SU-DHL-6 (cell line): ENCODE data around the gene ALK.

Source experiments
- H2AFZ ChIP-seq: fragments of 200-600 bp; sonication (generic); 2 replicates; pipeline ENCODE4 v1.6.1; 2014; ENCODE audit warnings: low read depth, mild to moderate bottlenecking, moderate library complexity, mixed read lengths, antibody characterized with exemption, low read length; ENCODE audit not compliant: severe bottlenecking
- H3F3A ChIP-seq: fragments of 200-600 bp; shearing (Covaris generic); 2 replicates; pipeline ENCODE4 v1.6.0; 2016; ENCODE audit warnings: antibody characterized with exemption, mild to moderate bottlenecking; ENCODE audit not compliant: insufficient read depth
- H3K27ac ChIP-seq: fragments of 200-600 bp; sonication (generic); 2 replicates; pipeline ENCODE4 v1.5.1; 2016; ENCODE audit warnings: low read depth, mild to moderate bottlenecking, low read length, moderate library complexity, mixed read lengths
- H3K27me3 ChIP-seq: fragments of 200-600 bp; sonication (generic), shearing (Covaris generic); 2 replicates; pipeline ENCODE4 v1.6.0; 2014; ENCODE audit warnings: mild to moderate bottlenecking, low read length
- H3K36me3 ChIP-seq: fragments of 200-600 bp; sonication (generic); 2 replicates; pipeline ENCODE4 v1.6.1; 2014; ENCODE audit warnings: mild to moderate bottlenecking, low read length, mixed read lengths
- H3K4me2 ChIP-seq: fragments of 300-600, 200-600 bp; shearing (Covaris generic), sonication (generic); 2 replicates; pipeline ENCODE4 v1.6.0; 2014; ENCODE audit warnings: low read length, low read depth, mild to moderate bottlenecking; ENCODE audit not compliant: poor library complexity, severe bottlenecking
- H3K4me3 ChIP-seq: fragments of 200-600 bp; sonication (generic); 2 replicates; pipeline ENCODE4 v1.5.1; 2014; ENCODE audit warnings: antibody characterized with exemption, low read length, mild to moderate bottlenecking, mixed read lengths; ENCODE audit not compliant: insufficient read depth, poor library complexity, severe bottlenecking
- H3K79me2 ChIP-seq: fragments of 200-600 bp; sonication (generic); 2 replicates; pipeline ENCODE4 v1.6.1; 2014; ENCODE audit warnings: mild to moderate bottlenecking, low read length, moderate library complexity; ENCODE audit not compliant: insufficient read depth
- H3K9ac ChIP-seq: fragments of 200-600 bp; sonication (generic); 2 replicates; pipeline ENCODE4 v1.7.0; 2014; ENCODE audit warnings: mild to moderate bottlenecking, low read length
- H3K9me2 ChIP-seq: fragments of 200-600 bp; sonication (generic); replicated peaks from 2 replicates; pipeline ENCODE4 v1.6.1; 2014; ENCODE audit warnings: low read length; ENCODE audit not compliant: insufficient read depth
- H3K9me3 ChIP-seq: fragments of 200-600 bp; sonication (generic); 2 replicates; pipeline ENCODE4 v1.6.1; 2014; ENCODE audit warnings: low read length, mixed read lengths; ENCODE audit not compliant: insufficient read depth
- H4K20me1 ChIP-seq: fragments of 200-600 bp; sonication (generic); 2 replicates; pipeline ENCODE4 v1.6.1; 2014; ENCODE audit warnings: low read depth, mild to moderate bottlenecking, antibody characterized with exemption, low read length, moderate library complexity, mixed read lengths
- CTCF ChIP-seq: fragments of 200-600 bp; sonication (generic); IDR thresholded peaks from one replicate; pipeline ENCODE4 v1.5.1; 2017; ENCODE audit warnings: antibody characterized with exemption, mild to moderate bottlenecking, low read length, moderate library complexity; ENCODE audit not compliant: insufficient read depth, poor library complexity, severe bottlenecking
- EZH2phosphoT487 ChIP-seq: fragments of 200-600 bp; sonication (generic), shearing (Covaris generic); conservative IDR thresholded peaks from 2 replicates; pipeline ENCODE4 v1.6.1; 2018; ENCODE audit warnings: mild to moderate bottlenecking, antibody characterized with exemption, low read length, moderate library complexity, mixed read lengths

Gene ALK

GRCh38 chr2:29353403-29353991 is 567.9 kb downstream of the ALK start:
- Histone ChIP-seq H3K4me3 (no peak overlapping the region), H3K9ac (no peak overlapping the region), H3K9me2 (no peaks in the 10 kb centered on the region), H3K27me3 (no peaks in the 10 kb centered on the region), H3K27ac (no peak overlapping the region), H3K79me2 (no peaks in the 10 kb centered on the region), H3K4me2 (no peak overlapping the region), H3K9me3 (no peaks in the 10 kb centered on the region), H3F3A (no peaks in the 10 kb centered on the region), H4K20me1 (no peaks in the 10 kb centered on the region), H2AFZ (no peak overlapping the region), H3K36me3 (no peaks in the 10 kb centered on the region)
- TF ChIP-seq EZH2phosphoT487 (no peak), CTCF (no peak)

GRCh38 chr2:29351916-29352591 is 569.3 kb downstream of the ALK start:
- H3K4me3 ChIP-seq = no peak overlapping the region
- H3K9me3 ChIP-seq = no peaks in the 10 kb centered on the region
- H3K9ac ChIP-seq = no peak overlapping the region
- no peaks in the 10 kb centered on the region for H3K9me2 ChIP-seq
- no peak overlapping the region for H3K4me2 ChIP-seq
- TF ChIP-seq CTCF = no peak
- TF ChIP-seq EZH2phosphoT487 = no peak
- H3K36me3 ChIP-seq = no peaks in the 10 kb centered on the region
- H4K20me1 ChIP-seq = no peaks in the 10 kb centered on the region
- no peak overlapping the region for H3K27ac ChIP-seq
- H3K27me3 ChIP-seq = no peaks in the 10 kb centered on the region
- no peaks in the 10 kb centered on the region for H3K79me2 ChIP-seq
- no peaks in the 10 kb centered on the region for H3F3A ChIP-seq
- H2AFZ ChIP-seq = no peak overlapping the region

GRCh38 chr2:29351248-29351647 is 570.1 kb downstream of the ALK start:
- Histone ChIP-seq H3K9me2 (no peaks in the 10 kb centered on the region), H3K9me3 (no peaks in the 10 kb centered on the region), H3K4me2 (no peak overlapping the region), H3K79me2 (no peaks in the 10 kb centered on the region), H2AFZ (no peak overlapping the region), H3K36me3 (no peaks in the 10 kb centered on the region), H3K4me3 (no peak overlapping the region), H3F3A (no peaks in the 10 kb centered on the region), H3K9ac (no peak overlapping the region), H4K20me1 (no peaks in the 10 kb centered on the region), H3K27me3 (no peaks in the 10 kb centered on the region), H3K27ac (no peak overlapping the region)
- no peak for TF ChIP-seq CTCF
- TF ChIP-seq EZH2phosphoT487 = no peak
